Left lung (tissue), 10 donors: ENCODE measurements around the gene SKOR1. TPM values are rescaled to one million over a fixed set of nuclear protein-coding genes. Genes with fewer than 3 reads are reported as not detected.

Experiments used
- ATAC-seq: fragments of 200-7000 bp; cut with Tn5 transposase; one replicate; pipeline ENCODE4 v1.9.1; 2020; ENCODE audit warnings: moderate library complexity
- DNase-seq, 4 donors: peaks; one replicate each; pipeline ENCODE4 v3.0.0-alpha.2; 2013 to 2020
- H3K27ac ChIP-seq, 2 donors: fragments of 200-600 bp; sonication (generic) in 1 of 2; one replicate each; pipeline versions ENCODE4 v1.5.0 to v1.8.0; 2020 to 2021
- H3K27me3 ChIP-seq, 2 donors: fragments of 200-600 bp; sonication (generic) in 1 of 2; one replicate each; pipeline versions ENCODE4 v1.5.0 to v1.8.0; 2020 to 2021
- H3K36me3 ChIP-seq, 2 donors: fragments of 200-600 bp; sonication (generic) in 1 of 2; one replicate each; pipeline versions ENCODE4 v1.5.0 to v1.8.0; 2020 to 2021
- H3K4me1 ChIP-seq, 2 donors: fragments of 200-600 bp; one replicate each; pipeline ENCODE4 v1.8.0; 2021
- H3K4me3 ChIP-seq, 2 donors: fragments of 200-600 bp; sonication (generic) in 1 of 2; one replicate each; pipeline versions ENCODE4 v1.5.0 to v1.8.0; 2020 to 2021; ENCODE audit warnings: mild to moderate bottlenecking in 1 of 2
- H3K9me3 ChIP-seq, 2 donors: fragments of 200-600 bp; sonication (generic) in 1 of 2; one replicate each; pipeline versions ENCODE4 v1.5.0 to v1.8.0; 2020 to 2021
- CTCF ChIP-seq, 2 donors: fragments of 200-600 bp; sonication (generic) in 1 of 2; IDR thresholded peaks; one replicate each; pipeline versions ENCODE4 v1.5.0 to v1.8.0; 2021; ENCODE audit warnings: antibody characterized with exemption in 2 of 2
- intact Hi-C, 2 donors: fragments of 100-400 bp; cut with DNase I; formaldehyde crosslinking; loops; one replicate each; pipeline versions ENCODE4 v1.11.2 to v1.14.2; 2022
- polyA plus RNA-seq, 6 donors: library from polyadenylated mRNA; unstranded; fragments of 120-200 nt; gene quantifications; one replicate each; pipeline ENCODE4 v1.2.1, GENCODE V29; 2013; ENCODE audit not compliant: insufficient read length in 6 of 6
- total RNA-seq, 2 donors: library from RNA; stranded (reverse); fragmentation: NEBNext Ultra II Directional; extraction: Animal tissue kit (Norgen Biotek cat#: 25700); gene quantifications; one replicate each; pipeline ENCODE4 v1.2.1, GENCODE V29; 2021
- donor health status: DM: no; HTN: yes; CAD: no.
- donor health status: DM: no; HTN: no; CAD: no.

The SKOR1 gene
- total and polyA plus RNA-seq, 8 donors = 0.12 to 0.71 (median 0.43) TPM

- TF ChIP-seq CTCF (IDR thresholded peaks at IDR 0.05) = no peak
- H3K27me3 ChIP-seq = no peaks in the 10 kb centered on the region
- no peaks in the 10 kb centered on the region for H3K4me1 ChIP-seq
- intact Hi-C loops = no loop called here
- DNase-seq (peak in 2 of 4 donors; percentile 23 to 41), ATAC-seq (no peak)
- peaks cover 0 to 2% of the 10 kb centered on the region in 2 donors for H3K36me3 ChIP-seq
- H3K27ac ChIP-seq = no peak overlapping the region
- no peaks in the 10 kb centered on the region for H3K9me3 ChIP-seq
- H3K4me3 ChIP-seq = no peak overlapping the region
Measured at GRCh38 chr15:67777773-67778172, 47.5 kb upstream of the SKOR1 start.

- no peaks in the 10 kb centered on the region for H3K27me3 ChIP-seq
- H3K27ac ChIP-seq = no peak overlapping the region
- DNase-seq (no peak), ATAC-seq (no peak)
- peaks cover 0 to 10% of the 10 kb centered on the region in 2 donors for H3K36me3 ChIP-seq
- no peak overlapping the region for H3K4me3 ChIP-seq
- no peaks in the 10 kb centered on the region for H3K4me1 ChIP-seq
- intact Hi-C loops = no loop called here
- no peak for TF ChIP-seq CTCF (IDR thresholded peaks at IDR 0.05)
- H3K9me3 ChIP-seq = no peaks in the 10 kb centered on the region
Measured at GRCh38 chr15:67778968-67779548, 46.3 kb upstream of the SKOR1 start.

- Histone ChIP-seq H3K27me3 (no peaks in the 10 kb centered on the region), H3K27ac (no peak overlapping the region), H3K4me1 (no peaks in the 10 kb centered on the region), H3K4me3 (no peak overlapping the region), H3K36me3 (peaks cover 0 to 10% of the 10 kb centered on the region in 2 donors), H3K9me3 (no peaks in the 10 kb centered on the region)
- ATAC-seq = no peak
- no peak for TF ChIP-seq CTCF (IDR thresholded peaks at IDR 0.05)
- no peak for DNase-seq
- intact Hi-C loops = no loop called here
Measured at GRCh38 chr15:67779549-67780111, 45.7 kb upstream of the SKOR1 start.

GRCh38 chr15:67781061-67781460, 44.2 kb upstream of the SKOR1 start:
- H3K4me1 ChIP-seq = no peaks in the 10 kb centered on the region
- no peaks in the 10 kb centered on the region for H3K9me3 ChIP-seq
- peaks cover 0 to 10% of the 10 kb centered on the region in 2 donors for H3K36me3 ChIP-seq
- ATAC-seq (no peak), DNase-seq (no peak)
- H3K27ac ChIP-seq = no peak overlapping the region
- H3K4me3 ChIP-seq = no peak overlapping the region
- H3K27me3 ChIP-seq = no peaks in the 10 kb centered on the region
- intact Hi-C loops = no loop called here
- TF ChIP-seq CTCF (IDR thresholded peaks at IDR 0.05) = no peak

- DNase-seq (no peak), ATAC-seq (no peak)
- H3K27ac ChIP-seq = no peak overlapping the region
- H3K4me3 ChIP-seq = no peak overlapping the region
- intact Hi-C loops = no loop called here
- H3K36me3 ChIP-seq = peaks cover 0 to 10% of the 10 kb centered on the region in 2 donors
- H3K27me3 ChIP-seq = no peaks in the 10 kb centered on the region
- no peaks in the 10 kb centered on the region for H3K9me3 ChIP-seq
- H3K4me1 ChIP-seq = no peaks in the 10 kb centered on the region
- TF ChIP-seq CTCF (IDR thresholded peaks at IDR 0.05) = no peak
Measured at GRCh38 chr15:67781907-67782690, 43.2 kb upstream of the SKOR1 start.
